Activated T-helper 1 cell treated with Interleukin-2 at 50 U/mL for 16 hours (primary cell): ENCODE measurements around the gene CCL18.
"Not testable (repeated sequence)": the region's sequence is repeated elsewhere in the genome, so short reads cannot be mapped to it uniquely, and the experiment has no call there.

ENCODE experiments used
- DNase-seq: peaks from one replicate; pipeline ENCODE4 v3.0.0-alpha.2; 2020; ENCODE audit warnings: low read depth

Gene CCL18

DNA sequence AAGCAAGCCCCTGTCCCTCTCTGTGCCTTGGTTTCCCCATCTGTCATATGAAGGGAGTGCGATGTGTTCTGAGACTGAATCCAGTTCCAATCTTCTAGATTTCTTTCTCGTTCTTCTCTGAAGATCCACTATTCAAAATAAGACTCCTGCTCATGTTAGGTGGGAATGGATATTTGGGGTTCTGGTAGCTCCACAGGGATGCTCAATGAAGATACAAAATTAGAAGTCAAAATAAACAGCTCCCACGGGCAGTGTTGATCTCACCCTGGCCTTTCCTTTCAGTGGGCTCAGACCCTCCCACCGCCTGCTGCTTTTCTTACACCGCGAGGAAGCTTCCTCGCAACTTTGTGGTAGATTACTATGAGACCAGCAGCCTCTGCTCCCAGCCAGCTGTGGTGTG is 40.2 kb downstream of the CCL18 start:
- DNase-seq, result not testable (repeated sequence)

DNA sequence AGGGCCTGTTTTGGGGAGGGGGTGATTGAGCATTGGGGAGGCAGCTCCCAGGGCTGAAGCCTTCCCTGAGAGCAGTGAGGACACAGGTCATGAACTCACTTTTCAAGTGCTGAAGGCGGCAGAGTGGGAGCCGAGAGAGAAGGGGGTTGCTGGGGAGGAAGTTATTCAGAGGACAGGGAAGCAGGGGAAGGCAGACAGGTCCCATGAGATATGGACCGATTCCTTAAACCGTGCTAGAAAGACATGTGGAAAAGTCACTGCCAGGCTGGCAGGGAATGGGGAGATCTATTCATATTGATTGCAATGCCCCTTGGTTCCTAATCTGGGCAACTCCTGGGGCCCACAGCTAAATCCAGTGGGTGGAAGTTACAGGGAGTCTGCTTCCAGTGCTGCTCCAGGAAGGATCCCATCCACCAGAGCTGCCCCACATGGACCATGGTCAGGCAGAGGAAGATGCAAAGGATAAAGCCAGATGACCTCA is 40.7 kb downstream of the CCL18 start:
- no peak for DNase-seq

DNA sequence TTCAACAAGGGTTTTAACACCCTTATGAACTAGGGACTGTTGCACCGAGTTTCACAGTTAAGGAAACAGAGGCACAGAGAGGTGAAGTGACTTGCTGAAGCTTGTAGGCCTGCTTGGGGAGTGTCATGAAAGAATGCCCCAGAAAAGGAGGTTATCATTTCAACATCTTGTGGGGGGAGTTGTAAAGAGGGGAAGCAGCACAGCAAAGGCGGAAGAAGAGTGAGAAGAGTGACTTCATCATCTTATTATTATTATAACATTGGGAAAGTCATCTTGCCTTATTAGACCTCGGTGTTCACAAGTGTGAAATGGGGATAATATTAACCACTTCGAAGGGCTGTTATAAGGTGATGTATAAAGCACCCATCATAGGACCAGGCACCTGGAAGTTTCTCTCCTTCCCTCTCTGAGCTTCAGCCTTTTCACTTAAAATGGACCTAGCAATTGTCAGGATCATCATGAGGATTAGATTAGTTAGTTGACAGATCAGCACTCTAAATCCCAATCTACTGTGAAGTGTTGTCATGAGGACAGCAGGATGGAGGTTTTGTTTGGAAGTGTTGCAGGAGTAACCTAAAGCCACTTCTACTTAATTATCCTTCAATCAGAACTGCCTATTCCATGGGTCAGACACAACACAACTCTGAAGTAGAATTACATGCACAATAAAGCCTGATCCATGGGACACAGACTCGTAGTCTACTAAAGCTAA is 41.9 kb downstream of the CCL18 start:
- no peak for DNase-seq

DNA sequence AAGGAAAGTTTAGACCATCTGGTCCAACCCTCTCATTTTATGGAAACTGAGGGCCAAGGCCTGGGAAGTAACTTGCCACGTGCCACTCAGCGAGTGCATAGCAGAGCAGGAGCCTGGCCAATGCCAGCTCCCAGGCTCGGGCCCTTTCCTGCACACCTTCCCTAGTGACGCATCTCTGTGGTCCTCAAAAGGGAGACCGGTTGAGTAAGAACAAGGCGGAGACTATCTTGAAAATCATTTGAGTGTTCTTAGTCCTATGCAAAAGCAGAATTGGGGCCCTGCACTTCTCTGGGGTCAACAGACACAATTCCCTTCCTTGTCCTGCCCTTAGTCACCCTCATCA is 42.4 kb downstream of the CCL18 start:
- no peak for DNase-seq

DNA sequence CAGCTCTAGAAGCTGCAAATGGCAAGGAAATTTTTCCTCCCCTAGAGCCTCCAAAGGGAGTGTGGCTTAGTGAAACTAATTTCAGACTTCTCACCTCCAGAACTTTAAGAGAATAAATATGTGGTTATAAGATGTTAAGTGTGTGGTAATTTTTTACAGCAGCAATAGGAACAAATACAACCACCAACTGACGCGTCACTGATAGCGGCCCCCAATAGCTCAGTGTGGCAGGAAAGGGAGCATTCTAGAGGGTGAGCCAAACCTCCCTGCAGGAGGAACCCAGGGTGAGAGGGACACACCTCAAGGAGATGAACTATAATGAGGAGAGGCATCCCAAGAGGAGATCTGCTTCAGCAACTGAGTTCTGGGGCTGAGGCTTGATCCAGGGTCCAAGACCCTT is 43.6 kb downstream of the CCL18 start:
- no peak for DNase-seq

DNA sequence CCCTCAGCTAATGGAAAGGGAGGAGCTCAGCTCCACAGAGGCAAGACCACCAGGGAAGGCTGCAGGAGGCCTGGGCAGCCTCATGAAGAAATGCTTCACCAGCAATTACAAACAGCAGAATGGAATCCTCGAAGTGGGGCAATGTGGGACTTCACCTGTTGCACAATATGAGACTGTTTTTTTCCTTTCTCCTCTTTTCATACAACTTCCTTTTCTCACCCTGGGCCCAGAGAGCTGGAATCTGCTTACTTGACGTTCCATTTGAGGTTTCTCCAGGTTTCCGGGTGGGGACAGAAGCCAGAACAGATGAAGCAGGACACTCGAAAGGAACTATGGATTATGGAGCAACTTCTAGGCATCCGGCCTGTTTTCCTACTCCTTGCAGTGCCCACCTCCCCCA is 44.2 kb downstream of the CCL18 start:
- DNase-seq, result not testable (repeated sequence)

DNA sequence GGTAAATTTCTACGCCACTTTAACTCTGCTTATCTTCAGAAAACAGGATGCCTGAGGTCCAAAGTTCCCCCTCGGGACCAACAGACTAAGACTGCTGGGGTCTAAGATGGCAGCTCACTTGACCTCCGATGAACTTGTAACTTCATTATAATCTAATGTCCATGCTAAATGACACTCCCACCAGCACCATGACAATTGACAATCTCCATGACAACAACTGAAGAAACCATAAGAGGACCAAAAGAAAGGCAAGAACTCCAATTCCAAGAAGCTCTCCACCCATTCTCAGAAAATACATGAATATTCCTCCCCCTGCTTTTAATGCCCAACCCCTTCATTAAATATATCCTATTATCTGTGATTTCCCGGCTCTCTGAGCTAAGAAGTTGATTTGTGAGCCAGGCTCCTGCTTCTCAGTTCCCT is 47.0 kb downstream of the CCL18 start:
- DNase-seq, result no peak

DNA sequence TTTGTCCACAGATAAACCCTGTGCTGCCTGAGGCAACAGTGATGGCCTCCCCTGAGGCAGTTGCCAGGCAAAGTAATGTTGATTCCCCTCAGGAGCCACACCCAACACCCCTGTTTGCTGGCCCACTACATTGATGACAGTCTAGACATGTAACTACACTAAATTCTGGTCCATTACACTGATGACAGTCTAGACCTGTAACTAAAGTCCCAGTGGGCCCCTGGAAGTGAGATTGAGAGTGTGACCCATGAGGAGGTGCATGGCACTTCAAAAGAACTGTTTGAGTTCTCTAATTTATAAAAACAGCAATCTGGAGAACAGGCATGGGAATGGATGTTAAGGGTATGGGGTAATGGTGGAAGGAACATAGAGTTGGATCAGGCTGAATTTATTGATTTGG is 48.5 kb downstream of the CCL18 start:
- no peak for DNase-seq

DNA sequence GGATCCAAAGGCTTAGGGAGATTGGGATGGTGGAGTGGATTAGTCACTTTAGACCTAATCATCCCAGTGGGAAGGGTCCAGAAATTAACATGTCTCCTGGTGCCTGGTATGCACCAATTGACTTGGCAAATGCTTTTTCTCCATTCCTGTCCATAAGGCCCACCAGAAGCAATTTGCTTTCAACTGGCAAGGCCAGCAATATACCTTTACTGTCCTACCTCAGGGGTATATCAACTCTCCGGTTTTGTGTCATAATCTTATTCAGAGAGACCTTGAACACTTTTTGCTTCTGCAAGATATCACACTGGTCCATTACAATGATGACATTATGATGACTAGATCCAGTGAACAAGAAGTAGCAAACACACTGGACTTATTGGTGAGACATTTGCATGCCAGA is 49.1 kb downstream of the CCL18 start:
- not testable (repeated sequence) for DNase-seq

DNA sequence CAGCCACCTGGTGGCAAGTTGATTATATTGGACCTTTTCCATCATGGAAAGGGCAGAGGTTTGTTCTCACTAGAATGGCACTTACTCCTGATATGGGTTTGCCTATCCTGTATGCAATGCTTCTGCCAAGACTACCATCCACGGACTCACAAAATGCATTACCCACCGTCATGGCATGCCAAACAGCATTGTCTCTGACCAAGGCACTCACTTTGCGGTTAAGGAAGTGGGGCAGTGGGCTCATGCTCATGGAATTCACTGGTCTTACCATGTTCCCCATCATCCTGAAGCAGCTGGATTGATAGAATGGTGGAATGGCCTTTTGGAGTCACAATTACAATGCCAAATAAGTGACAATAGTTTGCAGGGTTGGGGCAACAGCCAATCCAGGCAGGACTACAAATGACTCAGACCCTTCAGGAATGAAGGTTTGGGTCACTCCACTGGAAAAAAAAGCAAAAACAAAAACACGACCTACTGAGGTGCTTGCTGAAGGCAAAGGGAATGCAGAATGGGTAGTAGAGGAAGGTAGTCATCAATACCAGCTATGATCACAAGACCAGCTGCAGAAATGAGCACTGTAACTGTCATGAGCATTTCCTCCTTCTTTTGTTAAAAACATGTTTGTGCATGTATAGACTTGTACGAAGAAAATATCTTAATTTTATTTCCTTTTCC is 51.0 kb downstream of the CCL18 start:
- DNase-seq, result not testable (repeated sequence)

DNA sequence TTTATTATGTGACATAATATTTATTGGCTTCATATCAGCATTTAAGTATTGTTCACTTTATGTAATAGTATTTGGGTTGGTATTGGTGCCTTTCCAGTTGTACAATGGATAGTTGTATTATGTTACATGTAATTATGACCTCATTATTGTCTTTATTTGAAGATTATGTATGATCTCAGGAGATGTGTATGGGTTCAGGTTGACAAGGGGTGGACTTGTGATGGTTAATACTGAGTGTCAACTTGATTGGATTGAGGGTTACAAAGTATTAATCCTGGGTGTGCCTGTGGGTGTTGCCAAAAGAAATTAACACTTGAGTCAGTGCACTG is 51.5 kb downstream of the CCL18 start:
- not testable (repeated sequence) for DNase-seq

DNA sequence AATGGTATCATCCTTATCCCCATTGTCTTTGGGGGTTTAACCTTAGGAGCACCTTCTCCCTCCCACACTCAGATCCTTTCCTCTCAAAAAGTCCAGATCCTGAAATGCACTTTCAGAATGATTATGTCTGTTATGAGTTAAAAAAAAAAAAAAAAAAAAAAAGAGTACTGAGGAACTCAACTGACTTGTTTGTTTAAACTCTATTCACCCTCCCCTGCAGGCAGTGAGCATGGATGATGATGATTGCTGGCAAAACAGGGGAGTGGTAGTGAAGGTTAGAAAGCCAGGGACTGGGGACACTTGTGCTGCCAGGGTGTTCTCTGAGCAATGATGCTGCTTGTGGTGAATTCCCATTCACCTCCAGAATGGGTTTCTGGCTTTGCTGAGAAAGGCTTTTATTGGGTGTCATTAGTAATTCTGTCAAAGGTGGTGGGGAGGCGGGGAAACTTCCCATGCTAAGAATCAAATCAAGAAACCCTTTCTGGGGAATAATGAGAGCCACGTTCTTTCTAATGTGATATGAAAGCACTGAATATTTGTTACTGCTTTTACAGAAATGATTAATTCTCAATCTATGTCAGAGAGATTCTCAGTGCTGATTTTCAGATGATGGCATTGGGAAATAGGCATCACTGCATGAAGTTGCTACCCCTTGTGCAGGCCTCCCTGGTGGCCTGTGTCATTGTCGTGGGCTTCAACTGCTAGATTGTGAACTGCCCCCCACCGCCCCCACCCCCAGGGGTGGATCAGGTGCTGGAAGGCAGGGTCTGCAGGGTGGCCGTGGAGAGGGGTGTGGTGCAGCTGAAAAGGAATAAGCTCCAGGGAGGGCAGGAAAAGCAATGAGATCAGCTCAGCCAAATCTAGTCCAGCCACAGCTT is 53.7 kb downstream of the CCL18 start:
- DNase-seq, result no peak

DNA sequence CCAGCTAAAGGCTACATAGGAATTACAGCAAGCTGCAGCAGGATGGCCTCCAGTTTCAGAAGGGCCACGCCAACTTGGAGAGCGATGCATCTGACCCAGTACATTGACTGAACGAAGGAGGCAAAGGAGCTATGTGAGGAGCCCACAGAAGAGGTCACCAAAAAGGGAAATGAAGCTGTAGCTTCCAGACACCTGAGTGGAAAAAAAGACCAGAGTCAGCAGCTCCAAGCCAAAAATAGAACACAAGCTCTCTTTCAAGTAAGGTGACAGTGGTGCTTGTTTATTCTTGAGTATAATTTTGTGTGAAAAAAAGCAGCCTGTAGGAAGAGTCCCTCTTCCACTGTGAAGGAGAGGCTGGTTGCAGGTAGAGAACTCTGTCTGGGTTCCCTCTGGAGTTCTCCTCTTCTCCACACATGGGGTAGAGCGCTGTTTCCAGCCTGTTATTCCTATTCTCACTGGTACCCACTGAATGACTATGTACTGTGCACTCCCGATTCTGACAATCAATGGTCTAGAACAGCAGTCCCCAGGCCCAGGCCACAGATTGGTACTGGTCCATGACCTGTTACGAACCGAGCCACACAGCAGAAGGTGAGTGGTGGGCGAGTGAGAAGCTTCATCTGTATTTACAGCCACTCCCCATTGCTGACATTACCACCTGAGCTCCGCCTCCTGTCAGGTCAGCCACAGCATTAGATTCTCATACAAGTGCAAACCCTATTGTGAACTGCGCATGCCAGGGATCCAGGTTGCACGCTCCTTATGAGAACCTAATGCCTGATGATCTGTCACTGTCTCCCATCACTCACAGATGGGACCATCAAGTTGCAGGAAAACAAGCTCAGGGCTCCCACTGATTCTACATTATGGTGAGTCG is 54.6 kb downstream of the CCL18 start:
- DNase-seq, result no peak

DNA sequence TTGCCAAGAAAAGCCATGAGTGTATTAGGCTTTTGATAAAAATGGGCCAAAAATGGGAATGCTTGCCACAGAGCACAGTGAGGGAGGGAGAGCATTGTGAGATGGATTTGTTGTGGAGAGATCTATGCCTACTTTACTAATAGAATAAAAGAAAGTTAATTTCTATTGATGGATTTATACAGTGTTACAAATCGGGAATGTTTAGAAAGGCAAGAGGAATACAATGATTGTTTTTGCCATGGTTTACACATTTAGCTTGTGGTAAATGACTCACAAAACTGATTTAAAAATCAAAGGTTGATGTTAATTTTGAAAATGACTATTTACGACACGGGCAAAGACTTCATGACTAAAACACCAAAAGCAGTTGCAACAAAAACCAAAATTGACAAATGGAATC is 56.1 kb downstream of the CCL18 start:
- DNase-seq, result no peak

DNA sequence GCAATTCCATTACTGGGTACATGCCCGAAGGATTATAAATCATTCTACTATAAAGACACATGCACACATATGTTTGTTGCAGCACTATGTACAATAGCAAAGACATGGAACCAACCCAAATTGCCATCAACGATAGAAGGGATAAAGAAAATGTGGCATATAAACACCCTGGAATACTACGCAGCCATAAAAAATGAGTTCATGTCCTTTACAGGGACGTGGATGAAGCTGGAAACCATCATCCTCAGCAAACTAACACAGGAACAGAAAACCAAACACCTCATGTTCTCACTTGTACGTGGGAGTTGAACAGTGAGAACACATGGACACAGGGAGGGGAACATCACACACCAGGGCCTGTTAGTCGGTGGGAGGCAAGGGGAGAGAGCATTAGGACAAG is 57.0 kb downstream of the CCL18 start:
- DNase-seq, result not testable (repeated sequence)
